Kidney (tissue), 14 donors: ENCODE results near the gene APEX2. TPM values are rescaled to one million over a fixed set of nuclear protein-coding genes. Genes with fewer than 3 reads are reported as not detected.

ENCODE experiments used
- DNase-seq, 5 donors: peaks; one replicate each; pipeline ENCODE4 v3.0.0-alpha.2; 2013 to 2020
- FAIRE-seq: peaks from 2 replicates; lab custom pipeline; 2012; peaks lifted over from hg19 to GRCh38; lab: Jason Lieb, UNC
- H3K27ac ChIP-seq, 2 donors: one replicate each; pipeline ENCODE4 v1.7.0; 2013; ENCODE audit warnings: low read depth in 2 of 2, low read length in 2 of 2, inconsistent platforms in 1 of 2
- H3K27me3 ChIP-seq: one replicate; pipeline ENCODE4 v1.7.1; 2013; ENCODE audit warnings: low read length, inconsistent platforms; ENCODE audit not compliant: control insufficient read depth, insufficient read depth
- H3K36me3 ChIP-seq, 3 donors: one replicate each; pipeline versions ENCODE4 v1.7.0 to v1.7.1; 2013; ENCODE audit warnings: low read length in 3 of 3, control low read depth in 1 of 3, inconsistent platforms in 1 of 3; ENCODE audit not compliant: insufficient read depth in 3 of 3, control insufficient read depth in 2 of 3
- H3K4me1 ChIP-seq, 3 donors: one replicate each; pipeline versions ENCODE4 v1.7.0 to v1.7.1; 2013; ENCODE audit warnings: low read length in 3 of 3, inconsistent platforms in 1 of 3, low read depth in 1 of 3; ENCODE audit not compliant: control insufficient read depth in 2 of 3, insufficient read depth in 2 of 3
- H3K4me3 ChIP-seq, 3 donors: one replicate each; pipeline versions ENCODE4 v1.7.0 to v1.8.1; 2013; ENCODE audit warnings: low read length in 3 of 3, control low read depth in 1 of 3, inconsistent platforms in 1 of 3
- H3K9ac ChIP-seq, 3 donors: one replicate each; pipeline versions ENCODE4 v1.7.0 to v1.7.1; 2013; ENCODE audit warnings: low read length in 3 of 3, control low read depth in 1 of 3, inconsistent platforms in 1 of 3
- H3K9me3 ChIP-seq, 3 donors: one replicate each; pipeline versions ENCODE4 v1.7.0 to v1.7.1; 2013; ENCODE audit warnings: low read length in 3 of 3, control low read depth in 1 of 3, inconsistent platforms in 1 of 3; ENCODE audit not compliant: control insufficient read depth in 2 of 3, insufficient read depth in 1 of 3
- CTCF ChIP-seq: IDR thresholded peaks from 3 replicates; pipeline ENCODE4 v1.5.1; 2012; ENCODE audit warnings: mild to moderate bottlenecking, moderate library complexity, borderline replicate concordance; ENCODE audit not compliant: insufficient read depth; ENCODE audit errors: extremely low read depth
- intact Hi-C: fragments of 100-400 bp; cut with DNase I; formaldehyde crosslinking; loops from one replicate; pipeline ENCODE4 v1.11.1; 2022
- polyA plus RNA-seq: library from polyadenylated mRNA; stranded (reverse); fragments of 350-450 nt; fragmentation: Illumina TruSeq; extraction: RNeasy Lipid Tissue Mini Kit (QIAGEN cat#74804); gene quantifications from one replicate; pipeline ENCODE4 v1.2.3, GENCODE V29; 2014; ENCODE audit warnings: low read depth, low replicate concordance; ENCODE audit not compliant: insufficient read depth
- total RNA-seq: library from RNA; stranded (reverse); fragmentation: NEBNext Ultra II Directional; extraction: Animal tissue kit (Norgen Biotek cat#: 25700); gene quantifications from one replicate; pipeline ENCODE4 v1.2.1, GENCODE V29; 2021
- donor health status: control.
- donor health status: control.
- donor health status: control.
- donor health status: control.
- donor health status: control.
- donor health status: DM: yes; HTN: yes; CAD: no.
- donor health status: Normal renal cell carcinoma (clear cell type).

Gene APEX2
- total and polyA plus RNA-seq, 2 donors from 2014 or later = 15.9 to 16.9 TPM

GRCh38 chrX:55029291-55029690 lies 29.1 kb downstream of the APEX2 start:
- Histone ChIP-seq H3K36me3 (no peaks in the 10 kb centered on the region), H3K9me3 (no peaks in the 10 kb centered on the region), H3K9ac (no peak overlapping the region), H3K27me3 (no peaks in the 10 kb centered on the region), H3K4me3 (no peak overlapping the region), H3K27ac (no peak overlapping the region), H3K4me1 (no peaks in the 10 kb centered on the region)
- DNase-seq (no peak), FAIRE-seq (no peak)
- intact Hi-C loops = no loop called here
- no peak for TF ChIP-seq CTCF

- TF ChIP-seq CTCF = no peak
- H3K27ac ChIP-seq = no peak within 1 kb of the TSS
- H3K36me3 ChIP-seq = no peaks in the 10 kb centered on the region
- H3K4me3 ChIP-seq = no peak within 1 kb of the TSS
- H3K9ac ChIP-seq = no peak within 1 kb of the TSS
- no peaks in the 10 kb centered on the region for H3K9me3 ChIP-seq
- DNase-seq (no peak), FAIRE-seq (no peak)
- no peaks in the 10 kb centered on the region for H3K4me1 ChIP-seq
- intact Hi-C loops = no loop called here
- H3K27me3 ChIP-seq = no peaks in the 10 kb centered on the region
Measured at GRCh38 chrX:55030271-55031205, 30.4 kb downstream of the APEX2 start, which contains the start of gene ALAS2. TSS of gene ALAS2 (minus strand) at chrX:55030977. CDS start at chrX:55026000, 4,977 bp downstream.

- FAIRE-seq = peak; percentile 83
- Histone ChIP-seq H3K4me1 (no peaks in the 10 kb centered on the region), H3K36me3 (no peaks in the 10 kb centered on the region), H3K27ac (no peak overlapping the region), H3K27me3 (no peaks in the 10 kb centered on the region), H3K4me3 (no peak overlapping the region), H3K9me3 (no peaks in the 10 kb centered on the region), H3K9ac (no peak overlapping the region)
- DNase-seq = peak in 1 of 5 donors; percentile 22
- intact Hi-C loops = no loop called here
- TF ChIP-seq CTCF = no peak
Measured at GRCh38 chrX:55033429-55033828, 33.3 kb downstream of the APEX2 start.
